ENCODE measurements around the gene SDCCAG8.

- TF ChIP-seq CTCF (conservative IDR thresholded peaks at IDR 0.05; ENCODE audit: low read depth in 2 of 2) = no peak
- no peak for TF ChIP-seq EZH2phosphoT487 (IDR thresholded peaks at IDR 0.05; ENCODE audit: unreplicated experiment)
- TF ChIP-seq REST (IDR thresholded peaks at IDR 0.05; ENCODE audit: unreplicated experiment) = no peak
- TF ChIP-seq POLR2AphosphoS5 (IDR thresholded peaks at IDR 0.05; ENCODE audit: low read depth) = no peak
- no peak for TF ChIP-seq ETS1 (IDR thresholded peaks at IDR 0.05)
- no peak for TF ChIP-seq EZH2 (IDR thresholded peaks at IDR 0.05; ENCODE audit: low read depth, unreplicated experiment)
- TF ChIP-seq STAT1 (IDR thresholded peaks at IDR 0.05; ENCODE audit: unreplicated experiment) = no peak
- no peak for TF ChIP-seq JUNB (IDR thresholded peaks at IDR 0.05; ENCODE audit: unreplicated experiment)
- no peak for TF ChIP-seq NANOG (IDR thresholded peaks at IDR 0.05; ENCODE audit: borderline replicate concordance)
- TF ChIP-seq CREB1 (CRISPR knock-in tag; IDR thresholded peaks at IDR 0.05; ENCODE audit: low read depth) = no peak
- TF ChIP-seq ZNF114 (CRISPR knock-in tag; IDR thresholded peaks at IDR 0.05) = no peak
Measured at GRCh38 chr1:243336163-243336562, 80.3 kb downstream of the SDCCAG8 start.

Measured in GM23338 (cell line).